Right atrium auricular region (tissue), 2 donors: ENCODE results near the gene ALAS1. TPM values are rescaled to one million over a fixed set of nuclear protein-coding genes. Genes with fewer than 3 reads are reported as not detected.
"Not testable (repeated sequence)": the region's sequence is repeated elsewhere in the genome, so short reads cannot be mapped to it uniquely, and the experiment has no call there.

ENCODE experiments used
- DNase-seq: peaks from one replicate; pipeline ENCODE4 v3.0.0-alpha.2; 2019; ENCODE audit warnings: low spot score
- H3K27ac ChIP-seq, 2 donors: fragments of 200-600 bp; sonication (generic); 1 replicate in 1 of 2; 2 replicates in 1 of 2; pipeline ENCODE4 v1.5.1; 2016 to 2019
- H3K27me3 ChIP-seq, 2 donors: fragments of 200-600 bp; sonication (generic); one replicate each; pipeline versions ENCODE4 v1.5.1 to v1.6.0; 2017 to 2019
- H3K36me3 ChIP-seq: fragments of 200-600 bp; sonication (generic); one replicate; pipeline ENCODE4 v1.5.1; 2016
- H3K4me1 ChIP-seq, 2 donors: fragments of 200-600 bp; sonication (generic); one replicate each; pipeline versions ENCODE4 v1.5.1 to v1.6.0; 2017 to 2019
- H3K4me3 ChIP-seq, 2 donors: fragments of 200-600 bp; sonication (generic); 1 replicate in 1 of 2; 2 replicates in 1 of 2; pipeline ENCODE4 v1.5.1; 2017 to 2019; ENCODE audit warnings: mild to moderate bottlenecking in 1 of 2, moderate library complexity in 1 of 2
- H3K9me3 ChIP-seq, 2 donors: fragments of 200-600 bp; sonication (generic); one replicate each; pipeline ENCODE4 v1.5.1; 2019
- total RNA-seq, 2 donors: library from RNA; depleted of rRNA; stranded (reverse); fragments of >200 nt; gene quantifications; one replicate each; pipeline ENCODE4 v1.1.0, GENCODE V29; 2016
- TF ChIP-seq, protein P1 (sequence below), 2 donors: fragments of 200-600 bp; sonication (generic); IDR thresholded peaks; one replicate each; pipeline ENCODE4 v1.5.1; 2019; ENCODE audit warnings: antibody characterized with exemption in 2 of 2

Gene ALAS1
- 100 to 1,000 TPM in 1 of 2 donors, 10 to 100 TPM in 1; 69.7 to 103 TPM for total RNA-seq

DNA sequence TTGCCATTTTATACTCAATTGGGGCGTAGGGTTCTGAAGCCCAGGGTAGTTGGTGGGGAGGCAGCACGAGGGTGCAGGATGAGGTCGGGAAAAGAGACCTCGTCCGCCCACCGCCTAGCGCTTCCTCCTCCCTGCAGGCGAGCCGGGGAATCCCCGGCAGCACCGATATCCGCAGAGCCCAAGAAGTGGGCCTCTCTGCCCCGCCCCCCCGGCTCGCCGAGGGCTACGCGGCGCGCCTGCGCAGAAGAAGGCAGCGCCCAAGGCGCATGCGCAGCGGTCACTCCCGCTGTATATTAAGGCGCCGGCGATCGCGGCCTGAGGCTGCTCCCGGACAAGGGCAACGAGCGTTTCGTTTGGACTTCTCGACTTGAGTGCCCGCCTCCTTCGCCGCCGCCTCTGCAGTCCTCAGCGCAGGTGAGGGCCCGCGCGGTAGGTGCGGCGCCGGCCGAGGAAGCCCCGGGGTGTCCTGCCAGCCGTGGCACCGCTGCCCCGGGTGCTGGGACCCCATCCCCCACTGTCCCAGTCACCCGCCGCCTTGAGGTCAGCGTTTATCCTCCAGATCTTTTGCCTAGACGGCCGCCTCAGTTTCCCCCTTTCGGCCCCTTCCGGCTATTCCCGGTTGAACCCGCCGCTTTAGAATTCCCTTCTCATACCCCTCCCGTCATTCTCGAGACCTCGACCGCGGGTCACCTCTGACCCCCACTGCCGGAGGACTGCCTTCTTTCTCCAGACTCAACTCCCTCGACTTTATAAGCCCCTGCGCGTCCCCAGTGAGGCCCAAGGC lies at the start of gene ALAS1:
Gene ALAS1 (plus strand): TSS at position 319 of the 784 bp plus-strand sequence. CDS start 1,082 bp downstream, outside the sequence.
- Histone ChIP-seq H3K36me3 (peaks cover 20% of the 10 kb centered on the region), H3K27ac (peak within 1 kb of the TSS; percentile 87 to 93), H3K9me3 (no peaks in the 10 kb centered on the region), H3K4me3 (peak within 1 kb of the TSS; percentile 88 to 99), H3K4me1 (peaks cover 0 to 65% of the 10 kb centered on the region in 2 donors), H3K27me3 (no peaks in the 10 kb centered on the region)
- peak; percentile 94 for DNase-seq
- TF ChIP-seq, protein P1, sequence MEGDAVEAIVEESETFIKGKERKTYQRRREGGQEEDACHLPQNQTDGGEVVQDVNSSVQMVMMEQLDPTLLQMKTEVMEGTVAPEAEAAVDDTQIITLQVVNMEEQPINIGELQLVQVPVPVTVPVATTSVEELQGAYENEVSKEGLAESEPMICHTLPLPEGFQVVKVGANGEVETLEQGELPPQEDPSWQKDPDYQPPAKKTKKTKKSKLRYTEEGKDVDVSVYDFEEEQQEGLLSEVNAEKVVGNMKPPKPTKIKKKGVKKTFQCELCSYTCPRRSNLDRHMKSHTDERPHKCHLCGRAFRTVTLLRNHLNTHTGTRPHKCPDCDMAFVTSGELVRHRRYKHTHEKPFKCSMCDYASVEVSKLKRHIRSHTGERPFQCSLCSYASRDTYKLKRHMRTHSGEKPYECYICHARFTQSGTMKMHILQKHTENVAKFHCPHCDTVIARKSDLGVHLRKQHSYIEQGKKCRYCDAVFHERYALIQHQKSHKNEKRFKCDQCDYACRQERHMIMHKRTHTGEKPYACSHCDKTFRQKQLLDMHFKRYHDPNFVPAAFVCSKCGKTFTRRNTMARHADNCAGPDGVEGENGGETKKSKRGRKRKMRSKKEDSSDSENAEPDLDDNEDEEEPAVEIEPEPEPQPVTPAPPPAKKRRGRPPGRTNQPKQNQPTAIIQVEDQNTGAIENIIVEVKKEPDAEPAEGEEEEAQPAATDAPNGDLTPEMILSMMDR (IDR thresholded peaks at IDR 0.05): peak in 1 of 2 donors; percentile 29

GRCh38 chr3:52149021-52149420 lies 48.9 kb upstream of the ALAS1 start:
- no peak for DNase-seq
- Histone ChIP-seq H3K4me1 (peaks cover 0 to 11% of the 10 kb centered on the region in 2 donors), H3K4me3 (no peak overlapping the region), H3K27me3 (no peaks in the 10 kb centered on the region), H3K36me3 (no peaks in the 10 kb centered on the region), H3K27ac (no peak overlapping the region), H3K9me3 (no peaks in the 10 kb centered on the region)
- TF ChIP-seq, protein P1 (IDR thresholded peaks at IDR 0.05): no peak

DNA sequence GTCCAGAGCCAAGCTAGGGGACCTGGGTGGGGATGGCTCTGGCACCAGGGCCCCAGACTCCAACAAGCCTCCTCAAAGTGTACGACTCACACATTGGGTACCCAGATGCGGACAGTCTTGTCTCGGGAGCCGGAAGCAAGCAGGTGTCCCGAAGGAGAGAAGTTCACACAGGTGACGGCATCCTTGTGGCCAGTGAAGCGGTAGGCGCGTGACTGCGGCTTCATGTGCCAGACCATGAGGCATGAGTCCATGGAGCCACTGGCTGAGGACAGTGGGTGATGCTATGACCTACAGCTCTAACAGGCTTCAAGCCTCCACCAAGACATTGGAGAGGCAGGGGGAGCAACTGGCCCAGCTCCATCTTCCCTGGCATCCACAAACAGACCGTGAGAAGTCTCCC lies 48.2 kb upstream of the ALAS1 start:
- DNase-seq: no peak
- no peak overlapping the region for H3K27ac ChIP-seq
- H3K4me3 ChIP-seq: no peak overlapping the region
- H3K4me1 ChIP-seq: peaks cover 0 to 11% of the 10 kb centered on the region in 2 donors
- TF ChIP-seq, protein P1 (IDR thresholded peaks at IDR 0.05): no peak
- no peaks in the 10 kb centered on the region for H3K36me3 ChIP-seq
- no peaks in the 10 kb centered on the region for H3K9me3 ChIP-seq
- H3K27me3 ChIP-seq: no peaks in the 10 kb centered on the region

GRCh38 chr3:52150357-52150756 lies 47.6 kb upstream of the ALAS1 start:
- H3K36me3 ChIP-seq: no peaks in the 10 kb centered on the region
- H3K27me3 ChIP-seq: no peaks in the 10 kb centered on the region
- H3K9me3 ChIP-seq: no peaks in the 10 kb centered on the region
- H3K27ac ChIP-seq: no peak overlapping the region
- H3K4me3 ChIP-seq: no peak overlapping the region
- DNase-seq: no peak
- TF ChIP-seq, protein P1 (IDR thresholded peaks at IDR 0.05): no peak
- peaks cover 0 to 16% of the 10 kb centered on the region in 2 donors for H3K4me1 ChIP-seq

DNA sequence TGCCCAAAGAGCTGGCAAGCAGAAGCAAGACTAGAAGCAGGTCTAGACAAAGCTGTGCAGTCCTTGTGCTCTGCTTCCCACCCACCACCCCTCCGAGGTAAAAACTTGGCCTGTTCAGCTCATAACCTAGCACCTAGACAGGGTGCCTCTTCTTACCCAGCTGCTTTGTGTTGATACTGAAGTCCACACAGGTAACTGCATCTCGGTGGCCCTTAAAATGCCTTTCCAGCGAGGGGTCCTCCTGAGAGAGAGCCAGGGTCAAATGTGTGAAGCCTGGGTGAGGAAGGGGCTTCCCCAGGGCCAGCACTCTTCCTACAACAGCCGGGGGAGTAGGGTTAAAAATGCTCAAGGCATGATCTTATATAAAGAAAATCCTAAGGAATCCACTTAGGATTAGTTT lies 47.1 kb upstream of the ALAS1 start:
- Histone ChIP-seq H3K4me1 (peaks cover 0 to 16% of the 10 kb centered on the region in 2 donors), H3K36me3 (no peaks in the 10 kb centered on the region), H3K27ac (no peak overlapping the region), H3K4me3 (no peak overlapping the region), H3K9me3 (no peaks in the 10 kb centered on the region), H3K27me3 (no peaks in the 10 kb centered on the region)
- TF ChIP-seq, protein P1 (IDR thresholded peaks at IDR 0.05): no peak
- DNase-seq: no peak

GRCh38 chr3:52151991-52152390 lies 46.0 kb upstream of the ALAS1 start:
- H3K36me3 ChIP-seq, H3K27me3 ChIP-seq, H3K9me3 ChIP-seq, H3K4me3 ChIP-seq, H3K27ac ChIP-seq, DNase-seq: not testable (repeated sequence)
- H3K4me1 ChIP-seq: peaks cover 0 to 16% of the 10 kb centered on the region in 2 donors
